GM12878 (cell line): ENCODE results near the gene SLC16A6. TPM values are rescaled to one million over a fixed set of nuclear protein-coding genes. Genes with fewer than 3 reads are reported as not detected.
A peak's percentile ranks its signal among the peaks of the same experiment; 100 is the strongest.

Experiments
- BHLHE40 ChIP-seq, 2 experiments: fragments of 450-650 bp in 1 of 2; IDR thresholded peaks; 2 replicates each; pipeline ENCODE4 v1.6.1; 2011 to 2017; ENCODE audit warnings: low read depth in 2 of 2, borderline replicate concordance in 1 of 2, improper control_type of control experiment in 1 of 2, low read length in 1 of 2, mild to moderate bottlenecking in 1 of 2
- BMI1 ChIP-seq: fragments of 450-650 bp; IDR thresholded peaks from 2 replicates; pipeline ENCODE4 v1.6.1; 2016; ENCODE audit warnings: mild to moderate bottlenecking, moderate library complexity, borderline replicate concordance
- CBFB ChIP-seq: IDR thresholded peaks from 2 replicates; pipeline ENCODE4 v1.6.1; 2016; ENCODE audit warnings: antibody characterized with exemption, low read depth
- CBX3 ChIP-seq: fragments of 200-600 bp; sonication (generic); IDR thresholded peaks from 2 replicates; pipeline ENCODE4 v1.6.1; 2016; ENCODE audit warnings: low read depth, borderline replicate concordance
- CREB1 ChIP-seq: IDR thresholded peaks from 2 replicates; pipeline ENCODE4 v1.6.1; 2012; ENCODE audit warnings: low read depth, mild to moderate bottlenecking, inconsistent platforms
- FOS ChIP-seq: IDR thresholded peaks from 3 replicates; pipeline ENCODE4 v1.6.1; 2011; ENCODE audit warnings: borderline replicate concordance; ENCODE audit not compliant: insufficient read length; ENCODE audit errors: extremely low read depth
- FOXK2 ChIP-seq: fragments of 450-650 bp; IDR thresholded peaks from 2 replicates; pipeline ENCODE4 v1.6.1; 2017; ENCODE audit warnings: mild to moderate bottlenecking, moderate library complexity
- IKZF1 ChIP-seq: fragments of 450-650 bp; conservative IDR thresholded peaks from 2 replicates; pipeline ENCODE4 v1.6.1; 2017; ENCODE audit warnings: antibody characterized with exemption, mild to moderate bottlenecking
- IKZF2 ChIP-seq, 2 experiments: fragments of 450-650 bp; IDR thresholded peaks; 2 replicates each; pipeline ENCODE4 v1.6.1; 2017; ENCODE audit warnings: mild to moderate bottlenecking in 2 of 2, moderate library complexity in 2 of 2
- JUNB ChIP-seq: IDR thresholded peaks from 2 replicates; pipeline ENCODE4 v1.6.1; 2016; ENCODE audit warnings: antibody characterized with exemption, mild to moderate bottlenecking
- KAT2A ChIP-seq: conservative IDR thresholded peaks from 2 replicates; pipeline ENCODE4 v1.6.1; 2011; ENCODE audit warnings: low read depth, low read length; ENCODE audit not compliant: control insufficient read depth
- MYC ChIP-seq: IDR thresholded peaks from 2 replicates; pipeline ENCODE4 v1.6.1; 2011; ENCODE audit warnings: mild to moderate bottlenecking, low read length, moderate library complexity, inconsistent platforms; ENCODE audit not compliant: insufficient read depth, insufficient replicate concordance, insufficient read length, severe bottlenecking
- NBN ChIP-seq: fragments of 450-650 bp; IDR thresholded peaks from 2 replicates; pipeline ENCODE4 v1.6.1; 2016
- NFIC ChIP-seq: IDR thresholded peaks from 2 replicates; pipeline ENCODE4 v1.6.1; 2012; ENCODE audit warnings: low read depth, mild to moderate bottlenecking, inconsistent platforms, low read length, moderate library complexity
- PAX5 ChIP-seq: IDR thresholded peaks from 2 replicates; pipeline ENCODE4 v1.6.1; 2011; ENCODE audit warnings: low read depth, low read length, borderline replicate concordance
- POU2F2 ChIP-seq: IDR thresholded peaks from 3 replicates; pipeline ENCODE4 v1.6.1; 2011; ENCODE audit warnings: low read depth, mild to moderate bottlenecking, low read length, borderline replicate concordance
- RB1 ChIP-seq: fragments of 450-650 bp; formaldehyde crosslinking; IDR thresholded peaks from 2 replicates; pipeline ENCODE4 v1.6.1; 2017; ENCODE audit warnings: mild to moderate bottlenecking, borderline replicate concordance
- RCOR1 ChIP-seq: conservative IDR thresholded peaks from 2 replicates; pipeline ENCODE4 v1.6.1; 2012; ENCODE audit warnings: low read depth, low read length, improper control_type of control experiment
- SMC3 ChIP-seq: IDR thresholded peaks from 2 replicates; pipeline ENCODE4 v1.6.1; 2011; ENCODE audit warnings: low read length, improper control_type of control experiment, borderline replicate concordance
- SUPT20H ChIP-seq: IDR thresholded peaks from 2 replicates; pipeline ENCODE4 v1.6.1; 2011; ENCODE audit warnings: low read depth, mild to moderate bottlenecking, low read length, moderate library complexity, borderline replicate concordance; ENCODE audit not compliant: control insufficient read depth
- YY1 ChIP-seq: IDR thresholded peaks from 2 replicates; pipeline ENCODE4 v1.6.1; 2011; ENCODE audit warnings: low read depth, mild to moderate bottlenecking, low read length
- ZNF217 ChIP-seq: fragments of 450-650 bp; IDR thresholded peaks from 2 replicates; pipeline ENCODE4 v1.6.1; 2017; ENCODE audit warnings: antibody characterized with exemption, mild to moderate bottlenecking
- ZNF24 ChIP-seq: fragments of 450-650 bp; IDR thresholded peaks from 2 replicates; pipeline ENCODE4 v1.6.1; 2017; ENCODE audit warnings: antibody characterized with exemption, mild to moderate bottlenecking
- polyA plus RNA-seq, 11 experiments: library from polyadenylated mRNA; depleted of rRNA in 4 of 11; unstranded in 6 of 11; stranded (reverse) in 5 of 11; fragments of >200 nt; fragmentation: Nextera tagmentation in 4 of 11; fragmentation: Illumina TruSeq in 1 of 11; extraction: Ambion mirVana in 4 of 11; extraction: Trizol in 1 of 11; gene quantifications; 1 replicate in 1 of 11; 2 replicates in 10 of 11; pipeline versions ENCODE4 v1.2.1 to v1.2.3, GENCODE V29; 2011 to 2016; ENCODE audit warnings: inconsistent platforms in 2 of 11, missing spikeins in 2 of 11, low read depth in 1 of 11
- total RNA-seq, 4 experiments: library from RNA; depleted of rRNA in 3 of 4; stranded (reverse); fragments of >200 nt in 3 of 4; fragmentation: Illumina TruSeq in 1 of 4; extraction: Trizol in 1 of 4; gene quantifications; 2 replicates each; pipeline versions ENCODE4 v1.2.1 to v1.2.3, GENCODE V29; 2013 to 2021
- TF ChIP-seq, protein P1 (sequence below): fragments of 450-650 bp; formaldehyde crosslinking; IDR thresholded peaks from 2 replicates; pipeline ENCODE4 v1.4.0; 2020; ENCODE audit warnings: mild to moderate bottlenecking, moderate library complexity
- TF ChIP-seq, protein P2 (sequence below): fragments of 150-350 bp; IDR thresholded peaks from 2 replicates; pipeline ENCODE4 v1.6.1; 2016; ENCODE audit warnings: low read depth, low read length
- TF ChIP-seq, protein P3 (sequence below): IDR thresholded peaks from 2 replicates; pipeline ENCODE4 v1.6.1; 2012; ENCODE audit warnings: low read depth, low read length, improper control_type of control experiment

SLC16A6 gene
- total and polyA plus RNA-seq, 10 of the 15 experiments (the other 5 are each of a cell fraction or from before 2014, with no cell fraction given), result 2.4 to 8.8 (median 6.0) TPM

- TF ChIP-seq, protein P1, sequence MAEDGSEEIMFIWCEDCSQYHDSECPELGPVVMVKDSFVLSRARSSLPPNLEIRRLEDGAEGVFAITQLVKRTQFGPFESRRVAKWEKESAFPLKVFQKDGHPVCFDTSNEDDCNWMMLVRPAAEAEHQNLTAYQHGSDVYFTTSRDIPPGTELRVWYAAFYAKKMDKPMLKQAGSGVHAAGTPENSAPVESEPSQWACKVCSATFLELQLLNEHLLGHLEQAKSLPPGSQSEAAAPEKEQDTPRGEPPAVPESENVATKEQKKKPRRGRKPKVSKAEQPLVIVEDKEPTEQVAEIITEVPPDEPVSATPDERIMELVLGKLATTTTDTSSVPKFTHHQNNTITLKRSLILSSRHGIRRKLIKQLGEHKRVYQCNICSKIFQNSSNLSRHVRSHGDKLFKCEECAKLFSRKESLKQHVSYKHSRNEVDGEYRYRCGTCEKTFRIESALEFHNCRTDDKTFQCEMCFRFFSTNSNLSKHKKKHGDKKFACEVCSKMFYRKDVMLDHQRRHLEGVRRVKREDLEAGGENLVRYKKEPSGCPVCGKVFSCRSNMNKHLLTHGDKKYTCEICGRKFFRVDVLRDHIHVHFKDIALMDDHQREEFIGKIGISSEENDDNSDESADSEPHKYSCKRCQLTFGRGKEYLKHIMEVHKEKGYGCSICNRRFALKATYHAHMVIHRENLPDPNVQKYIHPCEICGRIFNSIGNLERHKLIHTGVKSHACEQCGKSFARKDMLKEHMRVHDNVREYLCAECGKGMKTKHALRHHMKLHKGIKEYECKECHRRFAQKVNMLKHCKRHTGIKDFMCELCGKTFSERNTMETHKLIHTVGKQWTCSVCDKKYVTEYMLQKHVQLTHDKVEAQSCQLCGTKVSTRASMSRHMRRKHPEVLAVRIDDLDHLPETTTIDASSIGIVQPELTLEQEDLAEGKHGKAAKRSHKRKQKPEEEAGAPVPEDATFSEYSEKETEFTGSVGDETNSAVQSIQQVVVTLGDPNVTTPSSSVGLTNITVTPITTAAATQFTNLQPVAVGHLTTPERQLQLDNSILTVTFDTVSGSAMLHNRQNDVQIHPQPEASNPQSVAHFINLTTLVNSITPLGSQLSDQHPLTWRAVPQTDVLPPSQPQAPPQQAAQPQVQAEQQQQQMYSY, result peak; percentile 76; the same call in 1 of the 2 replicates
- TF ChIP-seq BMI1 (peak; percentile 44; the same call in 1 of the 2 replicates), MYC (no peak), JUNB (no peak), CBX3 (no peak), ZNF24 (no peak), BHLHE40 (IDR thresholded peaks at IDR 0.05; ENCODE audit: borderline replicate concordance in 1 of 2, low read depth in 2 of 2, low read length in 1 of 2) (no peak), FOXK2 (no peak), IKZF1 (peak; percentile 85; the same call in 1 of the 2 replicates), RB1 (peak; percentile 5; the same call in 1 of the 2 replicates), NBN (peak; percentile 16; the same call in 1 of the 2 replicates), IKZF2 (IDR thresholded peaks at IDR 0.05) (peak; percentile 37 to 69; a peak in 3 of 4 replicates), FOS (no peak), SMC3 (no peak), SUPT20H (no peak), NFIC (no peak), CREB1 (no peak), CBFB (no peak), PAX5 (no peak), ZNF217 (no peak), POU2F2 (no peak), KAT2A (no peak), YY1 (no peak), RCOR1 (no peak)
- TF ChIP-seq, protein P2, sequence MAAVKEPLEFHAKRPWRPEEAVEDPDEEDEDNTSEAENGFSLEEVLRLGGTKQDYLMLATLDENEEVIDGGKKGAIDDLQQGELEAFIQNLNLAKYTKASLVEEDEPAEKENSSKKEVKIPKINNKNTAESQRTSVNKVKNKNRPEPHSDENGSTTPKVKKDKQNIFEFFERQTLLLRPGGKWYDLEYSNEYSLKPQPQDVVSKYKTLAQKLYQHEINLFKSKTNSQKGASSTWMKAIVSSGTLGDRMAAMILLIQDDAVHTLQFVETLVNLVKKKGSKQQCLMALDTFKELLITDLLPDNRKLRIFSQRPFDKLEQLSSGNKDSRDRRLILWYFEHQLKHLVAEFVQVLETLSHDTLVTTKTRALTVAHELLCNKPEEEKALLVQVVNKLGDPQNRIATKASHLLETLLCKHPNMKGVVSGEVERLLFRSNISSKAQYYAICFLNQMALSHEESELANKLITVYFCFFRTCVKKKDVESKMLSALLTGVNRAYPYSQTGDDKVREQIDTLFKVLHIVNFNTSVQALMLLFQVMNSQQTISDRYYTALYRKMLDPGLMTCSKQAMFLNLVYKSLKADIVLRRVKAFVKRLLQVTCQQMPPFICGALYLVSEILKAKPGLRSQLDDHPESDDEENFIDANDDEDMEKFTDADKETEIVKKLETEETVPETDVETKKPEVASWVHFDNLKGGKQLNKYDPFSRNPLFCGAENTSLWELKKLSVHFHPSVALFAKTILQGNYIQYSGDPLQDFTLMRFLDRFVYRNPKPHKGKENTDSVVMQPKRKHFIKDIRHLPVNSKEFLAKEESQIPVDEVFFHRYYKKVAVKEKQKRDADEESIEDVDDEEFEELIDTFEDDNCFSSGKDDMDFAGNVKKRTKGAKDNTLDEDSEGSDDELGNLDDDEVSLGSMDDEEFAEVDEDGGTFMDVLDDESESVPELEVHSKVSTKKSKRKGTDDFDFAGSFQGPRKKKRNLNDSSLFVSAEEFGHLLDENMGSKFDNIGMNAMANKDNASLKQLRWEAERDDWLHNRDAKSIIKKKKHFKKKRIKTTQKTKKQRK, result no peak
- TF ChIP-seq, protein P3, sequence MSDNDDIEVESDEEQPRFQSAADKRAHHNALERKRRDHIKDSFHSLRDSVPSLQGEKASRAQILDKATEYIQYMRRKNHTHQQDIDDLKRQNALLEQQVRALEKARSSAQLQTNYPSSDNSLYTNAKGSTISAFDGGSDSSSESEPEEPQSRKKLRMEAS, result no peak
These were observed 42.6 kb downstream of the SLC16A6 start (continued) for GRCh38 chr17:68248199-68248825.
